Activated naive CD8-positive, alpha-beta T cell treated with anti-CD3 and anti-CD28 coated beads, Interleukin-2, amount 50 U/mL, for 24 hours (primary cell): ENCODE measurements around the gene FOCAD.

Experiments used
- ATAC-seq: fragments of 150-1000 bp; cut with Tn5 transposase; one replicate; pipeline ENCODE4 v1.10.0; 2021
- DNase-seq: peaks from one replicate; pipeline ENCODE4 v3.0.0; 2021
- H3K27ac Mint-ChIP-seq: one replicate; pipeline ENCODE4 v1.8.0; 2021; ENCODE audit warnings: mild to moderate bottlenecking, mixed read lengths
- H3K27me3 Mint-ChIP-seq: one replicate; pipeline ENCODE4 v1.8.0; 2021; ENCODE audit warnings: mixed read lengths
- H3K36me3 Mint-ChIP-seq: one replicate; pipeline ENCODE4 v1.8.0; 2021; ENCODE audit warnings: low read depth, mixed read lengths
- H3K4me1 Mint-ChIP-seq: one replicate; pipeline ENCODE4 v1.8.0; 2021; ENCODE audit warnings: mixed read lengths
- H3K4me3 Mint-ChIP-seq: one replicate; pipeline ENCODE4 v1.8.0; 2021; ENCODE audit warnings: mild to moderate bottlenecking, moderate library complexity, mixed read lengths
- H3K9me3 Mint-ChIP-seq: one replicate; pipeline ENCODE4 v1.8.0; 2021; ENCODE audit warnings: mixed read lengths

The FOCAD gene

GRCh38 chr9:21018177-21018576, 334.1 kb downstream of the FOCAD start:
- peaks cover 5% of the 10 kb centered on the region for H3K4me1 Mint-ChIP-seq
- H3K36me3 Mint-ChIP-seq = peaks cover 28% of the 10 kb centered on the region

GRCh38 chr9:21023861-21024260, 339.8 kb downstream of the FOCAD start:
- no peak overlapping the region for H3K27ac Mint-ChIP-seq
- H3K27me3 Mint-ChIP-seq = no peaks in the 10 kb centered on the region
- peaks cover 16% of the 10 kb centered on the region for H3K36me3 Mint-ChIP-seq

More at GRCh38 chr9:21018177-21018576, 334.1 kb downstream of the FOCAD start:
- ATAC-seq (no peak), DNase-seq (no peak)
- H3K27me3 Mint-ChIP-seq = no peaks in the 10 kb centered on the region
- H3K9me3 Mint-ChIP-seq = peaks cover 4% of the 10 kb centered on the region
- H3K27ac Mint-ChIP-seq = no peak overlapping the region
- no peak overlapping the region for H3K4me3 Mint-ChIP-seq

GRCh38 chr9:21027295-21027694, 343.2 kb downstream of the FOCAD start:
- peaks cover 1% of the 10 kb centered on the region for H3K9me3 Mint-ChIP-seq
- peaks cover 29% of the 10 kb centered on the region for H3K4me1 Mint-ChIP-seq
- no peak overlapping the region for H3K27ac Mint-ChIP-seq
- ATAC-seq (no peak), DNase-seq (no peak)
- H3K36me3 Mint-ChIP-seq = peaks cover 10% of the 10 kb centered on the region
- H3K27me3 Mint-ChIP-seq = no peaks in the 10 kb centered on the region
- H3K4me3 Mint-ChIP-seq = no peak overlapping the region

More at GRCh38 chr9:21023861-21024260, 339.8 kb downstream of the FOCAD start:
- Mint-ChIP-seq H3K4me3 (no peak overlapping the region), H3K9me3 (peaks cover 4% of the 10 kb centered on the region), H3K4me1 (peaks cover 19% of the 10 kb centered on the region)
- ATAC-seq (no peak), DNase-seq (no peak)

- no peak overlapping the region for H3K4me3 Mint-ChIP-seq
- ATAC-seq = no peak
- DNase-seq = no peak
- H3K9me3 Mint-ChIP-seq = no peaks in the 10 kb centered on the region
- peaks cover 35% of the 10 kb centered on the region for H3K4me1 Mint-ChIP-seq
- H3K36me3 Mint-ChIP-seq = peaks cover 10% of the 10 kb centered on the region
- no peak overlapping the region for H3K27ac Mint-ChIP-seq
- no peaks in the 10 kb centered on the region for H3K27me3 Mint-ChIP-seq
Measured at GRCh38 chr9:21028466-21028865, 344.4 kb downstream of the FOCAD start.

GRCh38 chr9:21029661-21030060, 345.6 kb downstream of the FOCAD start:
- Mint-ChIP-seq H3K27me3 (no peaks in the 10 kb centered on the region), H3K9me3 (no peaks in the 10 kb centered on the region), H3K27ac (no peak overlapping the region), H3K36me3 (peaks cover 4% of the 10 kb centered on the region), H3K4me3 (no peak overlapping the region), H3K4me1 (peaks cover 27% of the 10 kb centered on the region)
- ATAC-seq (no peak), DNase-seq (no peak)

- no peaks in the 10 kb centered on the region for H3K27me3 Mint-ChIP-seq
- DNase-seq (peak; percentile 12), ATAC-seq (peak; percentile 84)
- H3K9me3 Mint-ChIP-seq = no peaks in the 10 kb centered on the region
- H3K4me3 Mint-ChIP-seq = no peak overlapping the region
- H3K36me3 Mint-ChIP-seq = peaks cover 4% of the 10 kb centered on the region
- H3K4me1 Mint-ChIP-seq = peaks cover 25% of the 10 kb centered on the region
- H3K27ac Mint-ChIP-seq = no peak overlapping the region
Measured at GRCh38 chr9:21030389-21031035, 346.5 kb downstream of the FOCAD start.

- Mint-ChIP-seq H3K4me1 (peaks cover 25% of the 10 kb centered on the region), H3K4me3 (peak within 1 kb of the TSS; percentile 67), H3K27me3 (no peaks in the 10 kb centered on the region), H3K36me3 (peaks cover 4% of the 10 kb centered on the region), H3K27ac (peak within 1 kb of the TSS; percentile 79), H3K9me3 (no peaks in the 10 kb centered on the region)
- ATAC-seq (peak; percentile 78), DNase-seq (peak; percentile 64)
Measured at GRCh38 chr9:21031091-21031807, 347.2 kb downstream of the FOCAD start, which contains the start of gene HACD4. Gene HACD4, minus strand, starts transcription at chr9:21031640. Its CDS starts 50 bp downstream, at chr9:21031590.

- Mint-ChIP-seq H3K9me3 (no peaks in the 10 kb centered on the region), H3K4me1 (peaks cover 25% of the 10 kb centered on the region), H3K27ac (peak overlapping the region; percentile 79), H3K27me3 (no peaks in the 10 kb centered on the region), H3K4me3 (peak overlapping the region; percentile 67), H3K36me3 (peaks cover 4% of the 10 kb centered on the region)
- DNase-seq = no peak
- ATAC-seq = no peak
Measured at GRCh38 chr9:21031808-21032183, 347.7 kb downstream of the FOCAD start.

GRCh38 chr9:21037278-21037677, 353.2 kb downstream of the FOCAD start:
- Mint-ChIP-seq H3K4me3 (no peak overlapping the region), H3K4me1 (peaks cover 12% of the 10 kb centered on the region), H3K27ac (no peak overlapping the region), H3K9me3 (no peaks in the 10 kb centered on the region), H3K36me3 (peaks cover 4% of the 10 kb centered on the region), H3K27me3 (no peaks in the 10 kb centered on the region)
- ATAC-seq (no peak), DNase-seq (no peak)

GRCh38 chr9:21039302-21039701, 355.2 kb downstream of the FOCAD start:
- Mint-ChIP-seq H3K4me3 (no peak overlapping the region), H3K27me3 (no peaks in the 10 kb centered on the region), H3K4me1 (peaks cover 3% of the 10 kb centered on the region), H3K36me3 (no peaks in the 10 kb centered on the region), H3K9me3 (no peaks in the 10 kb centered on the region), H3K27ac (no peak overlapping the region)
- DNase-seq (no peak), ATAC-seq (no peak)

- no peaks in the 10 kb centered on the region for H3K27me3 Mint-ChIP-seq
Measured at GRCh38 chr9:21042466-21042865, 358.4 kb downstream of the FOCAD start.

GRCh38 chr9:21043841-21044240, 359.8 kb downstream of the FOCAD start:
- DNase-seq = no peak
- peaks cover 7% of the 10 kb centered on the region for H3K4me1 Mint-ChIP-seq
- H3K9me3 Mint-ChIP-seq = no peaks in the 10 kb centered on the region
- no peak overlapping the region for H3K4me3 Mint-ChIP-seq
- no peaks in the 10 kb centered on the region for H3K27me3 Mint-ChIP-seq
- H3K27ac Mint-ChIP-seq = no peak overlapping the region
- no peaks in the 10 kb centered on the region for H3K36me3 Mint-ChIP-seq
- ATAC-seq = no peak

More at GRCh38 chr9:21042466-21042865, 358.4 kb downstream of the FOCAD start:
- no peak overlapping the region for H3K4me3 Mint-ChIP-seq
- H3K4me1 Mint-ChIP-seq = peaks cover 5% of the 10 kb centered on the region
- DNase-seq (no peak), ATAC-seq (no peak)
- H3K27ac Mint-ChIP-seq = no peak overlapping the region
- no peaks in the 10 kb centered on the region for H3K9me3 Mint-ChIP-seq
- no peaks in the 10 kb centered on the region for H3K36me3 Mint-ChIP-seq
